Measurements from ENCODE around the gene OSBPL8. TPM values are rescaled to one million over a fixed set of nuclear protein-coding genes. Genes with fewer than 3 reads are reported as not detected.

The OSBPL8 gene
- total and polyA plus RNA-seq, 9 of the 15 experiments (the other 6 are each of a cell fraction or from before 2014, with no cell fraction given) = 17.4 to 82.7 (median 42.8) TPM

DNA sequence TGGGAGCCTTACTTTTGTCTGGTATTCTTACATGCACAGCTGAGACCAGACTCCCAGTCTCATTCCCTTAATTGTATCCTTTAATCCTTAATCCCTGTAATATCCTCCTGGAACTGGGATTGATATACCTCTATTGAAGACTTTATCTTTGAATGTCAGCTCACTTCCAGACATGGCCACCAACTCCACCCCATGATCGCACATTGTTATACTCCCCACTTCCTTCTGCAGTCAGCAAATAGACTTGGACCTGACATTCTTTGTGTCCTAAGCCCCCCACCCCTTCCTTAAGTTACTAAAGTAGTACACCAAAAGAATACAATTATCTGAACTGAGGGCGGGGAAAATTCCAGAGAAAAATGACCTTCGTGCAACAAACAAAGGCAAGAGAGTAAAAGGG is 8.6 kb upstream of the OSBPL8 start:
- Histone ChIP-seq H2AFZ (ENCODE audit: low read depth, low read length) (peak overlapping the region; percentile 61), H3K4me3 (no peak overlapping the region), H3K27ac (ENCODE audit: extremely low read depth, low read depth, low read length) (no peak overlapping the region), H3K9me3 (replicated peaks; ENCODE audit: control insufficient read depth, insufficient read depth, low read depth, low read length) (no peaks in the 10 kb centered on the region), H3K9me1 (ENCODE audit: control insufficient read depth, insufficient read depth, low read length) (no peaks in the 10 kb centered on the region), H3K9ac (ENCODE audit: insufficient read depth in 1 of 2, low read depth in 2 of 2, low read length in 2 of 2) (no peak overlapping the region), H3K36me3 (ENCODE audit: control insufficient read depth, insufficient read depth, low read length) (no peaks in the 10 kb centered on the region), H3K79me2 (ENCODE audit: control insufficient read depth, insufficient read depth, low read length) (no peaks in the 10 kb centered on the region), H3K4me2 (ENCODE audit: insufficient read depth, low read length) (no peak overlapping the region), H3K4me1 (replicated peaks in 1 of 2; ENCODE audit: control insufficient read depth in 2 of 2, insufficient read depth in 2 of 2, low read length in 2 of 2) (no peaks in the 10 kb centered on the region; a peak in 1 of 5 replicates), H4K20me1 (replicated peaks; ENCODE audit: control insufficient read depth, insufficient read depth, low read length) (no peaks in the 10 kb centered on the region), H3K27me3 (ENCODE audit: control insufficient read depth in 2 of 2, insufficient read depth in 2 of 2, low read length in 2 of 2) (no peaks in the 10 kb centered on the region)
- WGBS (ENCODE audit: insufficient coverage, low coverage, missing lambda C conversion rate) = 54% methylated on average over 3 of the region's 3 CpGs
- FAIRE-seq (peak; percentile 68), ATAC-seq (peak; percentile 54), DNase-seq (ENCODE audit: extremely low read depth in 1 of 4, low spot score in 3 of 4) (no peak)
- in situ Hi-C loops (cut with MboI) (no loop called here), intact Hi-C loops (cut with micrococcal nuclease) (no loop called here)
- TF ChIP-seq, protein P1, sequence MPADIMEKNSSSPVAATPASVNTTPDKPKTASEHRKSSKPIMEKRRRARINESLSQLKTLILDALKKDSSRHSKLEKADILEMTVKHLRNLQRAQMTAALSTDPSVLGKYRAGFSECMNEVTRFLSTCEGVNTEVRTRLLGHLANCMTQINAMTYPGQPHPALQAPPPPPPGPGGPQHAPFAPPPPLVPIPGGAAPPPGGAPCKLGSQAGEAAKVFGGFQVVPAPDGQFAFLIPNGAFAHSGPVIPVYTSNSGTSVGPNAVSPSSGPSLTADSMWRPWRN (IDR thresholded peaks at IDR 0.05; ENCODE audit: low read depth) = no peak
- BruUV-seq (replicated peaks) = no TSS peak
- ChIA-PET CTCF (ENCODE audit: low intra/inter-chr PET ratio) (no interaction called here), POLR2A (interaction anchor here (0.6 to 1.0 kb wide), 2 partner anchors 9 to 409 kb away, joined by 3 read pairs; partner anchors contain the start of gene OSBPL8)

DNA sequence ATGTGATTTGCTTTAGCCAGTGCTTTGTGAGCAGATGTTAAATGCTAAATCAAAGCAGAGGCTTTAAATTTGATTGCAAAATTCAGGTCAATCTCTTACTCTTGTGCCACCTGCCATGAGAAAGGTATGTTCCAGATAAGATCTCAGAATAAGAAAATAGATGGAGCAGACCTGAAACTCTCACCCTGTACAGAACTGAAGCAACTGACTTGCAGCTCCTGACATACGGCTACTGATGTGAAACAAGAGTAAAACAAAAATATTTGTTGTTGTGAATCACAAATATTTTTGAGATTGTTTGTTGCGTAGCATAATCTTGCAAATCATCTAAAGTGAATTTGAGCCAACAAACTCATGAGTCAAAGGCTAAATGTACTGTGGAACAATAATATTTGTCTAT is 3.5 kb upstream of the OSBPL8 start:
- H3K36me3 ChIP-seq (ENCODE audit: control insufficient read depth, insufficient read depth, low read length) = no peaks in the 10 kb centered on the region
- H3K27ac ChIP-seq (ENCODE audit: extremely low read depth, low read depth, low read length) = no peak overlapping the region
- H3K4me2 ChIP-seq (ENCODE audit: insufficient read depth, low read length) = no peak overlapping the region
- H3K9ac ChIP-seq (ENCODE audit: insufficient read depth in 1 of 2, low read depth in 2 of 2, low read length in 2 of 2) = no peak overlapping the region
- H2AFZ ChIP-seq (ENCODE audit: low read depth, low read length) = no peak overlapping the region
- POLR2A ChIA-PET = no interaction called here
- BruUV-seq (replicated peaks) = no TSS peak
- H3K27me3 ChIP-seq (ENCODE audit: control insufficient read depth in 2 of 2, insufficient read depth in 2 of 2, low read length in 2 of 2) = no peaks in the 10 kb centered on the region
- intact Hi-C loops (cut with micrococcal nuclease) = no loop called here
- CTCF ChIA-PET (ENCODE audit: low intra/inter-chr PET ratio) = no interaction called here
- H4K20me1 ChIP-seq (replicated peaks; ENCODE audit: control insufficient read depth, insufficient read depth, low read length) = no peaks in the 10 kb centered on the region
- TF ChIP-seq TFE3 (CRISPR knock-in tag; IDR thresholded peaks at IDR 0.05) = peak; percentile 78; the same call in 1 of the 2 replicates
- no peak for TF ChIP-seq EZH2 (IDR thresholded peaks at IDR 0.05; ENCODE audit: borderline replicate concordance, low read depth, low read length)
- in situ Hi-C loops (cut with MboI) = no loop called here
- WGBS (ENCODE audit: insufficient coverage, low coverage, missing lambda C conversion rate) = 100% methylated on average over 2 of the region's 2 CpGs
- no peaks in the 10 kb centered on the region for H3K9me1 ChIP-seq (ENCODE audit: control insufficient read depth, insufficient read depth, low read length)
- H3K79me2 ChIP-seq (ENCODE audit: control insufficient read depth, insufficient read depth, low read length) = peaks cover 21% of the 10 kb centered on the region
- ATAC-seq (no peak), FAIRE-seq (no peak), DNase-seq (ENCODE audit: extremely low read depth in 1 of 4, low spot score in 3 of 4) (no peak)
- peaks cover 10 to 14% of the 10 kb centered on the region in 2 experiments; a peak in 3 of 5 replicates for H3K4me1 ChIP-seq (replicated peaks in 1 of 2; ENCODE audit: control insufficient read depth in 2 of 2, insufficient read depth in 2 of 2, low read length in 2 of 2)
- H3K9me3 ChIP-seq (replicated peaks; ENCODE audit: control insufficient read depth, insufficient read depth, low read depth, low read length) = no peaks in the 10 kb centered on the region
- H3K4me3 ChIP-seq = no peak overlapping the region
